Astrocyte of the spinal cord (primary cell): ENCODE data around the gene RIMS4.

Experiments
- DNase-seq: peaks from one replicate; pipeline ENCODE4 v3.0.0; 2011; ENCODE audit warnings: low read depth, low spot score
- H3K4me3 ChIP-seq: 2 replicates; pipeline ENCODE4 v1.5.1; 2011; ENCODE audit warnings: low read depth, mild to moderate bottlenecking, low read length, moderate library complexity
- in situ Hi-C: cut with HindIII; loops from 2 replicates; pipeline ENCODE4 v1.10.0; 2017; ENCODE audit warnings: low sequenced_read_pairs
- TF ChIP-seq, protein P1 (sequence below): IDR thresholded peaks from 2 replicates; pipeline ENCODE4 v1.5.1; 2012; ENCODE audit warnings: low read depth, mild to moderate bottlenecking, low read length, inconsistent platforms

Gene RIMS4

DNA sequence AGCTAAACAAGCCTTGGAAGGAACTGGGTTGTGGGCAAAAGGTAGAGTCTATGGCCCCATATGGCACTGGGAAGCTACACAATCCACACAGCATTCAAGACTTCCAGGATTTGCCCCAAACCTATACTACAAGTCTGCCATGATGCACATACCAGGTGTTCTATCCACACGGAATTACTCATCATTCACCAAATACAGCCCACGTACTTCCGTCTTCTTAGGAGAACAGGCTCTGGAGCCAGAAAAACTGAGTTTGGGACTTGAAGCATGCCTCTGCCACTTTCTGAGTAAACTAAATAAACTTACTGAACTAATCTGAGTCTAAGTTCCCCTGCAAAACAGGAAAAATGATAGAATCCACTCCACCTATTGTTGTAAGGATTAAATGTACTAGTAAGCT, 28.6 kb downstream of the RIMS4 start:
- in situ Hi-C loops: no loop called here
- TF ChIP-seq, protein P1, sequence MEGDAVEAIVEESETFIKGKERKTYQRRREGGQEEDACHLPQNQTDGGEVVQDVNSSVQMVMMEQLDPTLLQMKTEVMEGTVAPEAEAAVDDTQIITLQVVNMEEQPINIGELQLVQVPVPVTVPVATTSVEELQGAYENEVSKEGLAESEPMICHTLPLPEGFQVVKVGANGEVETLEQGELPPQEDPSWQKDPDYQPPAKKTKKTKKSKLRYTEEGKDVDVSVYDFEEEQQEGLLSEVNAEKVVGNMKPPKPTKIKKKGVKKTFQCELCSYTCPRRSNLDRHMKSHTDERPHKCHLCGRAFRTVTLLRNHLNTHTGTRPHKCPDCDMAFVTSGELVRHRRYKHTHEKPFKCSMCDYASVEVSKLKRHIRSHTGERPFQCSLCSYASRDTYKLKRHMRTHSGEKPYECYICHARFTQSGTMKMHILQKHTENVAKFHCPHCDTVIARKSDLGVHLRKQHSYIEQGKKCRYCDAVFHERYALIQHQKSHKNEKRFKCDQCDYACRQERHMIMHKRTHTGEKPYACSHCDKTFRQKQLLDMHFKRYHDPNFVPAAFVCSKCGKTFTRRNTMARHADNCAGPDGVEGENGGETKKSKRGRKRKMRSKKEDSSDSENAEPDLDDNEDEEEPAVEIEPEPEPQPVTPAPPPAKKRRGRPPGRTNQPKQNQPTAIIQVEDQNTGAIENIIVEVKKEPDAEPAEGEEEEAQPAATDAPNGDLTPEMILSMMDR: no peak
- no peak for DNase-seq

DNA sequence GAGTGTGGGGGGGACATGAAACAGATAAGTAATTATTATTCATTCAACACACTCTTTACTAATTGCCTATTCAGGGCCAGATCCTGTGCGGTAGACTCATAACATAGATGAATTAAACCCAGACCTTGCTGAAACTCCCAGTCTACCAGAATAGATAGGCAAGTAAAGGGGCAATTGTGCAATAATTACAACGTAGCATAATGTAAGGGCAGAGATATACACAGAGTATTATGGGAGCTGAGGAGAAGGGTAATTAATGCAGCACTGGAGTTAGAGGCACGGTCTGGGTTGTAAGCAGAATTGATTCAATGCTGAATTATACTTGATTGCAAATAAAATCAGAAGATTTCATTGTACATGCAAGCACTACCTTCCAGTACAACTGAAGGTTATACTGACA, 29.2 kb downstream of the RIMS4 start:
- H3K4me3 ChIP-seq: no peak overlapping the region
- TF ChIP-seq, protein P1: no peak
- in situ Hi-C loops: no loop called here
- no peak for DNase-seq

More for the DNA sequence above, 28.6 kb downstream of the RIMS4 start:
- no peak overlapping the region for H3K4me3 ChIP-seq

DNA sequence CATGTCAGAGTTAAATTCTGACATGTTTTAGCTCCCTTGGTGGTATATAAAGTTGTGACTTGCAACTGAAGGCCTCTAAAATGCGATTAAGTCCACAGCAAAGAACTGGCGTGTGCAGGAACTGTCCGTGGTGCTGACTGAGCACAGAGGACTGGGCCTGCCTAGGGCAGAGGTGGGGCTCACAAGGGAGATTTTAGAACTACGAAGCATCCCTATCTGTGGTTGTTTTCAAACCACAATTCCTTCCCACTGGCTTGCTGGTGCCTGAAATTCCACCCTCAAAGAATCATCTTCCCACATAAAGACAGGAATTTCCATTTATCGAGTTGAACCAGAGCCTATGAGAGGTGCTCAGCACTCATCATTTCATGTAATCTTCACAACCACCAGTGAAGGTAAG, 30.1 kb downstream of the RIMS4 start:
- TF ChIP-seq, protein P1: no peak
- peak; percentile 49 for DNase-seq
- in situ Hi-C loops: no loop called here
- no peak overlapping the region for H3K4me3 ChIP-seq

DNA sequence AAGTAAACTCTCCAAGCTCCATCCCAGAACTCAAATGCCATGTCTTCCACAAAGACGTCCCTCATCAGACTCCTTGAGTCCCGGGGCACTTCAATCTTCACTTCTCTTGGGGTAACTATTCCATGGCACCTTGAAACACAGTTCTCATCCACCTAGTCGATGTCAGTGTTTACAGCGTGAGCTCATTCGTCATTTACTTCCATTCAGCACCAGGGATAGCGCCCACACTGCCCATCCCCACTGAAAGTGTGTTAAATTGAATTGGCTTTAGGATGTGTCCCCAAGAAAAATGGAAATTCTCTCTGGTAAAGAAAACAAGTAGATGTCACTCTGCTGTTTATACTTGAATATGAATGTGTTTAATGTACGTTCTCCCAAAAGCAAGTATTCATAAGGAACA, 33.4 kb downstream of the RIMS4 start:
- in situ Hi-C loops: no loop called here
- no peak overlapping the region for H3K4me3 ChIP-seq
- DNase-seq: peak; percentile 29
- TF ChIP-seq, protein P1: no peak

DNA sequence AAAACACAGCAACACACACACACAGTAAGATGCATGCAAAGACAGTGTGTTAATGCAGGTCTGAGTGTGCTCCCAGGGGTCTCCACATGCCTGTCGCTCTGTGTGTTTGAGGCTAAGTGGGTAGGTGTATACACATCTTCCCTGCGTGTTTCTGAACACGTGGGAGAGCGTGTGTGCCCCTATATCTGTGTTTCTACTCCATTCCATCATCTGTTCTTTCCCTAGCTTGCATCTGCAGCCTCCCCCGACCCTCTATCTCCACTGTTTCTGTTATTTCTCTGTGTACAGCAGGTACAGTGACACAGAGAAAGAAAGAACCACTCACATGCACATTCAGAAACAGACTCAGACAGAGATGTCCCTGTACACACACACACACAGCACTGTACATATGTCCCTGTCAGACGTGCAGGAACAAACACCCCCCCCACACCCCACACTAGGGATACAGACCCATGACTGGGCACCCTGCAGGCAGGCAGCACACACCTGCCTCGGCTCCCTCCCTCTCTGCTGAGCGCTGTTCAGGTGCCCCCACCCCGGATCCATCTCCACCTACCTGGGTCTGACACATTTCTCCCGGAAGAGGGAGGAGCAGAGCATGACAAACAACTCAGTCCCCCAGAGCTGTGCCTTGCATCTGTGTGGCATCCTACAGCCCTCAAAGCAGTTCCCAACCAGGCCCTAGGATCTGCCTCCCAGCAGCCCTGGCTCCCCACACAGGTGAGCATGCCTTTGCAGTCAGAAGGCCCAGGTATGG, 37.1 kb downstream of the RIMS4 start:
- in situ Hi-C loops: no loop called here
- no peak overlapping the region for H3K4me3 ChIP-seq
- TF ChIP-seq, protein P1: no peak
- no peak for DNase-seq

DNA sequence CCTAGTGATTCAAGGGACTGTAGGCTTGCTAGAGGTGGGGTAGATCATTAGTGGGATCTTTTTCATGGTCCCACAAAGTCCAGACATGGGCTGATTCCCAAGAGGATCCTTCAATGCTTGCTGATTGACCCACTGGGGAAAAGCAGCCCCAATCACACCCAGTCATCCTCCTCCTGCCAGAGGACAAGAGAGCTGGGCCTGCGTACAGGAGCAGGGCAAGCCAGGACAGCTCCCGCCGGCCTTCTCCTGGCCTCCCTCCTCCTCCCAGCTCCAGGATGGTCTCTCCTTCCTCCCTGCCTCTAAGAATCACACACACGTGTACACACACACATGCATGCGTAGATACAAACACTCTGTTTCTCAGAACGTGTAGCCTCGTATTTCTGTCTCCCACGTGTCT, 37.7 kb downstream of the RIMS4 start:
- H3K4me3 ChIP-seq: no peak overlapping the region
- no peak for DNase-seq
- TF ChIP-seq, protein P1: no peak
- in situ Hi-C loops: no loop called here
